M059J (cell line): ENCODE data around the gene CALHM2. TPM values are rescaled to one million over a fixed set of nuclear protein-coding genes. Genes with fewer than 3 reads are reported as not detected.
"Not testable (repeated sequence)": the region's sequence is repeated elsewhere in the genome, so short reads cannot be mapped to it uniquely, and the experiment has no call there.

Source experiments
- DNase-seq: peaks from one replicate; pipeline ENCODE4 v3.0.0-alpha.2; 2012; ENCODE audit warnings: low read depth
- total RNA-seq: library from RNA; depleted of rRNA; stranded (reverse); fragments of >200 nt; shearing (Covaris generic); gene quantifications from 2 replicates; pipeline ENCODE4 v1.2.3, GENCODE V29; 2014; rRNA removed

The CALHM2 gene
- total RNA-seq = 33.3 and 37.7 TPM in 2 replicates

DNA sequence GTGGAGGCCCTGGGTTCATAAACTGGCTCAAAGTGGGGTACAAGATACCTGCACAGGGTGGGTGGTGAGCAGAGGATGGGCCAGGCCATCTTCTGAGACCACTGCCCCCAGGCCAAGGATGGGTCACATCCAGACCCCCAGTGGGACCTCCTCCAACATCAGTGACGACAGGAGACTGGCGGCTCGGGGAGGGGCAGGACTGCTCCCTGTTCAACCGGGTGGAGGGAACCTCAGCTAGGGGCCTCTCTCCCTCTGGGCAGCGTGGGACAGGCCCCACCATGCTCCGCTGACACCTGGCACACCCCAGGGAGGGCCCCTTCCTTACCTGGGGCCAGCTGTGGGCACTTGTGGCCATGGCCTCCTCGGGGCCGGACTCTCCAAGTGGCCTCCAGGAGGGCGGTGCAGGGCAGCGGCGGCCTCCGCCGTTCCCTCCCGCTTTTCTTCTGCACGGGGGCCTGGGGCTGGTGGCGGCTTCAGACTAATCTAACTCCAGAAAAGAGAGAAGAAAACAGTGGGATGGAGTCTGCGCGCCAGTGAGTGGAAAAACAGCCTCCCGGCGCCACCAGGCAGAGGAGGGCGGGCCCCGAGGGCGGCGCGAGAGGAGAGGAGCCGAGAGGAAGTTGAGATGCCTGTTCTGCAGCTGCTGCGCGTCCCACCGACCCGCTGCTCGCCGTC lies at the start of gene CALHM2:
Gene CALHM2, minus strand, starts transcription at position 540 of the 675 bp plus-strand sequence. CDS start 2,429 bp downstream, outside the sequence.
- peak; percentile 67 for DNase-seq

DNA sequence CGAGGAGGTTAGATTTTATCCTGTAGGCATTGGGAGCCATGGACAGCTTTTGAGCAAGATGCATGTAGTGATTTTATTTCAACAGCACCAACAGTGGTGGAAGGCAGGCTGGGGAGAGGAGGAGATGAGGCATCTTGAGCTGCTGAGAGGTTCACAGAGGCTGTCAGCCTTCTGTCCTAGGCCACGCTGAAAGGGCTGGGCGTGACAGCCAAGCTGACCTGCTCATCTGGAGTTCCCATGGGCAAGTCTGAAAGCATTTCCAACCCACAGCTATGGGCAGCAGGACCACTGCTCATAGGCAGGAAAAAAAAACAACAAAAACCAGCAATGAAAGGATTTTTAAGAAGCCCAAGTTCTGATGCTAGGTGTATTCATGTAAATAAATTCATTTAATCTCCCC lies 49.0 kb upstream of the CALHM2 start:
- DNase-seq = no peak

DNA sequence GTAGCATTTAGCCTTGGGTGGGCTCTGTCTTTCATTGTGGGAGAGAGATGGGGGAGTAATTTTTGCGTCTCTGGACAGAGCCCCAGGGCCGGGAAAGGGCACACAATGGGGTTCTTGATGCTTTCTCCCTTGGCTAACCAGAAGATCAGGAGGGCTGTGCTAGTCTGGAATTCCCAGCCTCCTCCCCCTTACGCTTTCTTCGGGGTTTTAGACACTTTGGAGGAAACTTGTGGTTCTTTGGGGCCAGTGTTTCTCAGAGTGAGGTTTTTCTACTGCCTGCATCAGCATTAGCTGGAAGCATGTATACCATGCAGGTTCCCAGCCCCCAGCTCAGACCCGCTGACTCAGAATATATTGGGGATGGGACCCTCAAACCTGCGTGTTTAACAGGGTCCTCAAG lies 48.3 kb upstream of the CALHM2 start:
- no peak for DNase-seq

DNA sequence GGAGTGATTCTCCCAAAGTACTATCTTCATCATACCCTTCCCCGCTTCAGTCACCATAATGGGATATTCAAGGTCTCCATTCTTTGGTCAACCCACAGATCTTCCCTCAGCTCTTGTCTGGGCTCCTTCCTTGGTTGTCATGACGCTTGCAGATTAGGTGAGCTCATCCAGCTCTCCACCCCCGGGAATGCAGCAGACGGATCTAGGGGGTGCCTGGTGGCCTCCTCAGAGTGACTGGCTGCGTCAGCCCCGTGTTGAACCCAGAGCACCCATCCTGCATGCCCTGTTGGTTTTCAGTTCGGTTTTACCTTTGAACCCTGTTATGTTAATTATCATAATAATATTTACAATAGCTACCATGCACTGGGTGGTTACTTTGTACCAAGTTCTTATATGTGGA lies 47.7 kb upstream of the CALHM2 start:
- peak; percentile 48 for DNase-seq

GRCh38 chr10:103498936-103499638 lies 46.9 kb upstream of the CALHM2 start:
- DNase-seq = no peak

DNA sequence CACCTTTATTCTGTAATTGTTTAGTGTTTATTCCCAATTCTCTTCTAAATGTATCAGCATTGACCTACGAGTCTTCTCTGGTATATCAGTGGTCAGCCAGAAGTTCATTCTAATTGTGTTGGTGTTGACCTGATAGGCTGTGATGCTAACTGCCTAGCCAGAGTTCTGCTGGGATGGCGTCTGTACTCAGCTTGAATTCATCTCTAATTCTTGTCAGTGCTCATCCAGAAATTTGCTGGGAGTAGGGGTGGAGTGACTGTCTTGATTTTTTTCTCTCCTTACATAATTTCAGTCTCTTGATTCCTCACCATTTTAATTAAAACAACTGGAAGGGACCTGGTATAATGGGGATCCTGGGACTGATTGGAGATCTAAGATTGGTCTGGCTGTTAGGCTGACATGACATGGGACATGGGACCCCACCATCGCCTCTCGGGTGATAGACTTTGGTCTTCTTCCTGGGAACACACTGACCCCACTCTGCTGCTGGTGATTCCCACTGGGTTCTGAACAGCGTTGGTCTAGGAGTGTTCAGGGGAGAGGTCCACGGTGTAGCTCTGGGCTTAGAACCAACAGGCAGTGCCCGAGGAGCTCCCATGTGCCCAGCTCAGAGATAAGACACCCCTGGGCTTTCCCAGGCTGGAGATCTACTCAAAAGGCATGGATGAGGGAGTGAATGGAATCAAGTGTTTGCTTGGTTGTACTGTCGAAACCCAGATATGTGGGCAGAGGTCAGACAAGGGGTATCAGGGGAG lies 45.2 kb upstream of the CALHM2 start:
- DNase-seq = no peak

DNA sequence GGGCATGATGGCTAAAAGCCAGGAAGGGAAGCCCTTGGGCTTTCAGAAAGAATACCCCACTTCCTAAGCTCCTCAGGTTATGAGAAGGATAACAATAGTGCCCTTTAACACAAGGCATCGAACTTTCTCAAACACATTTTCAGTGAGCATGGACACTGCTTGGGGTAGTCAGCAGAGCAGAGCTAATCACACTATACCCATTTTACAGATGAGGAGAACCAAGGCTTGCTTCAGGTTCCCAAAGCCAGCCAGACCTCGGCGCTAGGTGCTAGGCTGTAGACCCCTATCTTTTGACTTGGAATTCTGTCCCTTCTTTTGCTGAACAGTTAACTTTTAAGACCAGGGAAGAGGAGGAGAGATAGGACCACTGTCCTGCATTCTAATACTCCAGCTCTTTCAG lies 43.2 kb upstream of the CALHM2 start:
- no peak for DNase-seq

- no peak for DNase-seq
Measured at GRCh38 chr10:103493916-103494877, 42.0 kb upstream of the CALHM2 start.

- peak; percentile 39 for DNase-seq
Measured at GRCh38 chr10:103493362-103493915, 41.3 kb upstream of the CALHM2 start, which contains the start of gene NEURL1. Gene NEURL1, plus strand, starts transcription at chr10:103493705. Its CDS starts 683 bp downstream, at chr10:103494388.

- no peak for DNase-seq
Measured at GRCh38 chr10:103492655-103493261, 40.6 kb upstream of the CALHM2 start.

DNA sequence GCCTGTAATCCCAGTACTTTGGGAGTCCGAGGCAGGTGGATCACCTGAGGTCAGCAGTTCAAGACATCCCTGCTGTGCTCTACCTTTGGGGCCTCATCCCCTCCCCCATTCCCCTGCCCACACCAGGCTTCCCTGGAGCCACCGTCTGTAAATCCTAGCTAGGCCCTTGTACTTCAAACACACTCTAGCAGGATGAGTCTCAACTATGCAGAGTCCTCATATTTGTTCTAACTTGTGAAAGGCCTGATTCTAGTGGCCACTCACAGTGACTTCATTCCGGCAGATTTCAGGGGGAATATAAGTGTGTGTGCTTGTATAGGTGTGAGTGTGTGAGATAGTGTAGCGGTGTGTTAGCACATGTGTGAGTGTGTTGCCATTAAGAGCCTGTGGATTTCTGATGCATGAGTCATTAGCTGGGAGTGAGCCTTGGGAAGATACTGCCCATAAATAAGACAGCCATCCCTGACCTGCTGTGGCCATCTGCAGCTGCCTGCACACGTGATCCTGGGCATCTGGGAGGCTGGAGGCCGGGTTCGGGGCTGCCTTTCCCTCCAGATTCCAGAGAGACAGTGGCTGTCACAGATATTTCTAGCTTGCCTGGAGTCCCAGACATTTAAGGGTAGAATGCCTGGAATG lies 39.7 kb upstream of the CALHM2 start:
- peak; percentile 94 for DNase-seq

- no peak for DNase-seq
Measured at GRCh38 chr10:103490986-103491314, 38.8 kb upstream of the CALHM2 start.

DNA sequence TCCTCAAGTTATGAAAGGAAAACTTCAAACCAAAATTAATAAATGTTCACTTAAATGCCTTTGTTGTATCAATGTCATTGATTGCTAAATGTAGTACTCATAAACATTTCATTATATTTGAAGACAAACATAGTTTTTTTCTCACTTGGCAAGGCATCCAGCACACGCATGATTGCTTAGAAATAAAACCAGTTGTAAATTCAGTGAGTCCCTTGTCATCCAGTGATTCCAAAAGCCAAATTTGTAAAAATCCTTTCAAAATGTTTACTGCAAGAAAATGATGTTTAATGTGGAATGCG lies 35.2 kb upstream of the CALHM2 start:
- DNase-seq = no peak

- not testable (repeated sequence) for DNase-seq
Measured at GRCh38 chr10:103486635-103487409, 34.7 kb upstream of the CALHM2 start.

GRCh38 chr10:103481974-103482531 lies 29.9 kb upstream of the CALHM2 start:
- DNase-seq = peak; percentile 71

DNA sequence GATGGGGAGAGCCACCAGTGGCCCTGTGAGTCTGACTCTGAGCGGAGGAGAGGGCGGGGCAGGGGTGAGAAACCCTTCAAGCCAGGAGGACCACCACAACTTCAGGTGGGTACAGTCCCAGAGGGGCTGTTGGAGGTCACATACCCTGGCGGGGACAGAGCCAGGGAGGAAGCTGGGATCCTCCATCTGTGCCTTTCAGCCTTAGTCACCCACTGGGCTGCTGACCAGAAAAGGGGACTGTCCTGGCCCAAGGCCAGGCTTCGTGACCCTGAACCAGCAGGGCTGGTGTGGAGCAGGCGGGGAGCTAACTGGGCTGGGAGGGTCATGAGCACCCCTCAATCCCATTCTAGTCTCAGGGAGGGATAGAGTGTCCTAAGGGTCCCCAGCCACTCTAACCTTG lies 28.4 kb upstream of the CALHM2 start:
- DNase-seq = peak; percentile 62

DNA sequence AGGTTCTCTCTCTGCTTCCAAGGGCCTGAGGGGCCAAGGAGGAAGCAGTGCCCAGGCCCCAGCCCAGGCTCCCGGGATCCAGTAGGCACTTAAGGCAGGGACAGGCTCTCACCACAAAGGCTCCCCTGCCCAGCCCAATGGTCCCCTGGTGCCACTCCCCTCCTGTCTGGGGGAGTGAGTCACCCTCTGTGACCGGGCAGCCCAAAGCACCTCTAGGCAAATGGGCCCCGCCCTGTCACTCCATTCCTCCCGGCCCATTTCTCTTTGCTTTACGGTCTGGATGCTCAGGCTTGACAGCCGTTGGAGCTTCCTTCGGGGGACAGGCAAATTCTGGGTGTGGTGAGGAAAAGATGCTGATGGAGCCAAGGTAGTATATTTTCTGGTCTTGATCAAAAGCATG lies 27.0 kb upstream of the CALHM2 start, which contains the start of gene CALHM3:
Gene CALHM3, minus strand, starts transcription at position 106 of the 400 bp plus-strand sequence. CDS start 208 bp downstream, outside the sequence.
- peak; percentile 77 for DNase-seq

GRCh38 chr10:103478671-103479070 lies 26.5 kb upstream of the CALHM2 start:
- DNase-seq = no peak
